ENCODE results near the gene GALE. TPM values are rescaled to one million over a fixed set of nuclear protein-coding genes. Genes with fewer than 3 reads are reported as not detected.

GALE gene
- total and polyA plus RNA-seq, 11 donors: 6.2 to 20.8 (median 9.9) TPM

- Histone ChIP-seq H3K4me1 (peaks cover 4 to 56% (median 36%) of the 10 kb centered on the region in 12 donors), H3K27me3 (no peaks in the 10 kb centered on the region), H3K36me3 (peaks cover 0 to 24% (median 17%) of the 10 kb centered on the region in 9 donors), H3K4me3 (no peak overlapping the region), H3K27ac (no peak overlapping the region), H3K9me3 (no peaks in the 10 kb centered on the region)
- 87 to 89% (median 88%) methylated on average over 2 of the region's 2 CpGs for WGBS, 4 donors
- intact Hi-C loops (cut with DNase I): loop anchor here in 6 of 10 donors (5.0 to 10.0 kb wide), 4 partner anchors 49 to 139 kb away; partner anchors contain the start of genes FUCA1 (in 4 of the 6), CNR2 (in 1 of the 6) and HMGCL (in 1 of the 6)
- ATAC-seq: no peak
- TF ChIP-seq, protein P1, sequence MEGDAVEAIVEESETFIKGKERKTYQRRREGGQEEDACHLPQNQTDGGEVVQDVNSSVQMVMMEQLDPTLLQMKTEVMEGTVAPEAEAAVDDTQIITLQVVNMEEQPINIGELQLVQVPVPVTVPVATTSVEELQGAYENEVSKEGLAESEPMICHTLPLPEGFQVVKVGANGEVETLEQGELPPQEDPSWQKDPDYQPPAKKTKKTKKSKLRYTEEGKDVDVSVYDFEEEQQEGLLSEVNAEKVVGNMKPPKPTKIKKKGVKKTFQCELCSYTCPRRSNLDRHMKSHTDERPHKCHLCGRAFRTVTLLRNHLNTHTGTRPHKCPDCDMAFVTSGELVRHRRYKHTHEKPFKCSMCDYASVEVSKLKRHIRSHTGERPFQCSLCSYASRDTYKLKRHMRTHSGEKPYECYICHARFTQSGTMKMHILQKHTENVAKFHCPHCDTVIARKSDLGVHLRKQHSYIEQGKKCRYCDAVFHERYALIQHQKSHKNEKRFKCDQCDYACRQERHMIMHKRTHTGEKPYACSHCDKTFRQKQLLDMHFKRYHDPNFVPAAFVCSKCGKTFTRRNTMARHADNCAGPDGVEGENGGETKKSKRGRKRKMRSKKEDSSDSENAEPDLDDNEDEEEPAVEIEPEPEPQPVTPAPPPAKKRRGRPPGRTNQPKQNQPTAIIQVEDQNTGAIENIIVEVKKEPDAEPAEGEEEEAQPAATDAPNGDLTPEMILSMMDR (IDR thresholded peaks at IDR 0.05): no peak
- no peak for TF ChIP-seq POLR2A (IDR thresholded peaks at IDR 0.05)
- DNase-seq: no peak
Measured at GRCh38 chr1:23776217-23776616, 24.3 kb downstream of the GALE start.

DNA sequence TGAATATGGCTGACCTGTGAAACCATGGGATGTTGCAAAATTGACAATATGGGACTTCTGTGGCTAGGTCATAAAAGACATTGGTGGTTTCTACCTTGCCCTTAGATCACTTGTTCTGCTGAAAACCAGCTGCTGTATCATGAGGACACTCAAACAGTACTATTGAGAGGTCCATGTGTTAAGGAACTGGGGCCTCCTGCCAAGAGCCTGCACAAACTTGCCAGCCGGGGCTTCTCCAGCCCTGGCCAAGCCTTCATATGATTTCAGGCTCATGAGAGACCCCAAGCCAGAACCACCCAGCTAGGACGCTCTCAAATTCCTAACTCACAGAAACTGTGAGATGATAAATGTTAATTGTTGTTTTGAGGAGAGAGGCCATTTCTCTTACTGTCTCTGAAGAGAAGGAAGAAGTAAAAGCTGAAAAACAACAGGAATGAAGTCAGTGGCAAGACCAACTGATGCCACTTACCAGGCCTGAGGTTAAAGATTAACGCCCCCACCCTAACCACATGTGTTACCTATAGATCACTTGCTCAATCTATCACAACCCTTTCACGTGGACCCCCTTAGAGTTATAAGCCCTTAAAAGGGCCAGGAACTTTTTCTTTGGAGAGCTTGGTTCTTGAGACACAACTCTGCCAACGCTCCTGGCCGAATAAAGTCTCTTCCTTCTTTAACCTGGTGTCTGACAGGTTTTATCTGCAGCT, 26.2 kb downstream of the GALE start:
- TF ChIP-seq POLR2A (IDR thresholded peaks at IDR 0.05): no peak
- TF ChIP-seq, protein P1 (IDR thresholded peaks at IDR 0.05): no peak
- intact Hi-C loops (cut with DNase I): loop anchor here in 7 of 10 donors (5.0 to 10.0 kb wide), 5 partner anchors 50 to 143 kb away; partner anchors contain the start of genes FUCA1 (in 6 of the 7), CNR2 (in 1 of the 7) and HMGCL (in 1 of the 7)
- Histone ChIP-seq H3K9me3 (no peaks in the 10 kb centered on the region), H3K4me3 (no peak overlapping the region), H3K27ac (peak overlapping the region in 1 of 12 donors; percentile 12), H3K36me3 (peaks cover 0 to 18% (median 11%) of the 10 kb centered on the region in 9 donors), H3K4me1 (peaks cover under 1 to 46% (median 27%) of the 10 kb centered on the region in 12 donors), H3K27me3 (no peaks in the 10 kb centered on the region)
- WGBS, 4 donors: 71 to 76% (median 73%) methylated on average over 6 of the region's 6 CpGs
- ATAC-seq (no peak), DNase-seq (no peak)

- H3K4me1 ChIP-seq: peaks cover 0 to 47% (median 21%) of the 10 kb centered on the region in 12 donors
- TF ChIP-seq, protein P1 (IDR thresholded peaks at IDR 0.05): no peak
- intact Hi-C loops (cut with DNase I): loop anchor here in 7 of 10 donors (5.0 to 10.0 kb wide), 5 partner anchors 52 to 144 kb away; partner anchors contain the start of genes FUCA1 (in 6 of the 7), CNR2 (in 1 of the 7) and HMGCL (in 1 of the 7)
- WGBS, 4 donors: 81 to 88% (median 84%) methylated on average over 10 of the region's 10 CpGs
- no peaks in the 10 kb centered on the region for H3K9me3 ChIP-seq
- peaks cover 0 to 27% (median 11%) of the 10 kb centered on the region in 9 donors for H3K36me3 ChIP-seq
- DNase-seq: no peak
- ATAC-seq: no peak
- H3K27ac ChIP-seq: no peak overlapping the region
- no peaks in the 10 kb centered on the region for H3K27me3 ChIP-seq
- no peak overlapping the region for H3K4me3 ChIP-seq
Measured at GRCh38 chr1:23772854-23773242, 27.7 kb downstream of the GALE start.
